GM19238 (cell line): ENCODE measurements around the gene NF1.
A peak's percentile ranks its signal among the peaks of the same experiment; 100 is the strongest.
"Not testable (repeated sequence)": the region's sequence is repeated elsewhere in the genome, so short reads cannot be mapped to it uniquely, and the experiment has no call there.

Experiments used
- DNase-seq: peaks from one replicate; pipeline ENCODE4 v3.0.0; 2011; ENCODE audit warnings: low spot score; ENCODE audit not compliant: insufficient read length

NF1 gene, protein sequence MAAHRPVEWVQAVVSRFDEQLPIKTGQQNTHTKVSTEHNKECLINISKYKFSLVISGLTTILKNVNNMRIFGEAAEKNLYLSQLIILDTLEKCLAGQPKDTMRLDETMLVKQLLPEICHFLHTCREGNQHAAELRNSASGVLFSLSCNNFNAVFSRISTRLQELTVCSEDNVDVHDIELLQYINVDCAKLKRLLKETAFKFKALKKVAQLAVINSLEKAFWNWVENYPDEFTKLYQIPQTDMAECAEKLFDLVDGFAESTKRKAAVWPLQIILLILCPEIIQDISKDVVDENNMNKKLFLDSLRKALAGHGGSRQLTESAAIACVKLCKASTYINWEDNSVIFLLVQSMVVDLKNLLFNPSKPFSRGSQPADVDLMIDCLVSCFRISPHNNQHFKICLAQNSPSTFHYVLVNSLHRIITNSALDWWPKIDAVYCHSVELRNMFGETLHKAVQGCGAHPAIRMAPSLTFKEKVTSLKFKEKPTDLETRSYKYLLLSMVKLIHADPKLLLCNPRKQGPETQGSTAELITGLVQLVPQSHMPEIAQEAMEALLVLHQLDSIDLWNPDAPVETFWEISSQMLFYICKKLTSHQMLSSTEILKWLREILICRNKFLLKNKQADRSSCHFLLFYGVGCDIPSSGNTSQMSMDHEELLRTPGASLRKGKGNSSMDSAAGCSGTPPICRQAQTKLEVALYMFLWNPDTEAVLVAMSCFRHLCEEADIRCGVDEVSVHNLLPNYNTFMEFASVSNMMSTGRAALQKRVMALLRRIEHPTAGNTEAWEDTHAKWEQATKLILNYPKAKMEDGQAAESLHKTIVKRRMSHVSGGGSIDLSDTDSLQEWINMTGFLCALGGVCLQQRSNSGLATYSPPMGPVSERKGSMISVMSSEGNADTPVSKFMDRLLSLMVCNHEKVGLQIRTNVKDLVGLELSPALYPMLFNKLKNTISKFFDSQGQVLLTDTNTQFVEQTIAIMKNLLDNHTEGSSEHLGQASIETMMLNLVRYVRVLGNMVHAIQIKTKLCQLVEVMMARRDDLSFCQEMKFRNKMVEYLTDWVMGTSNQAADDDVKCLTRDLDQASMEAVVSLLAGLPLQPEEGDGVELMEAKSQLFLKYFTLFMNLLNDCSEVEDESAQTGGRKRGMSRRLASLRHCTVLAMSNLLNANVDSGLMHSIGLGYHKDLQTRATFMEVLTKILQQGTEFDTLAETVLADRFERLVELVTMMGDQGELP (N-terminal part only)

DNA sequence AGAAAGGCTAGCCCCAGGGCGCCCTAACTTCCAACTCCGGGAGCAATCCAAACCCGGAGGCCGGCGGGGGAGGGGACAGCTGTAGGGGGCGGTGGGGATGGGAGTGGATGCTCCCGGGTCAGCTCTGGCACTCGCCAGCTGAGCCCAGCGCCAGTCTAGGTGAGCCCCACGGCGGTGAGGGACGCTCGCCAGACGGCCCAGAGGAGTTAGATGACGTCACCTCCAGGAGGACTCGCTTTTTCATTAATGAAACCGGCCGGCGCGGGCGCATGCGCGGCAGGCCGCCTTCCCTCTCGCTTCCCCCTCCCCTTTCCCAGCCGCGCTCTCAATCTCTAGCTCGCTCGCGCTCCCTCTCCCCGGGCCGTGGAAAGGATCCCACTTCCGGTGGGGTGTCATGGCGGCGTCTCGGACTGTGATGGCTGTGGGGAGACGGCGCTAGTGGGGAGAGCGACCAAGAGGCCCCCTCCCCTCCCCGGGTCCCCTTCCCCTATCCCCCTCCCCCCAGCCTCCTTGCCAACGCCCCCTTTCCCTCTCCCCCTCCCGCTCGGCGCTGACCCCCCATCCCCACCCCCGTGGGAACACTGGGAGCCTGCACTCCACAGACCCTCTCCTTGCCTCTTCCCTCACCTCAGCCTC lies at the start of gene NF1:
TSS of gene NF1 (plus strand) at position 378 of the 636 bp plus-strand sequence. CDS start 333 bp downstream, outside the sequence.
- peak; percentile 97 for DNase-seq

DNA sequence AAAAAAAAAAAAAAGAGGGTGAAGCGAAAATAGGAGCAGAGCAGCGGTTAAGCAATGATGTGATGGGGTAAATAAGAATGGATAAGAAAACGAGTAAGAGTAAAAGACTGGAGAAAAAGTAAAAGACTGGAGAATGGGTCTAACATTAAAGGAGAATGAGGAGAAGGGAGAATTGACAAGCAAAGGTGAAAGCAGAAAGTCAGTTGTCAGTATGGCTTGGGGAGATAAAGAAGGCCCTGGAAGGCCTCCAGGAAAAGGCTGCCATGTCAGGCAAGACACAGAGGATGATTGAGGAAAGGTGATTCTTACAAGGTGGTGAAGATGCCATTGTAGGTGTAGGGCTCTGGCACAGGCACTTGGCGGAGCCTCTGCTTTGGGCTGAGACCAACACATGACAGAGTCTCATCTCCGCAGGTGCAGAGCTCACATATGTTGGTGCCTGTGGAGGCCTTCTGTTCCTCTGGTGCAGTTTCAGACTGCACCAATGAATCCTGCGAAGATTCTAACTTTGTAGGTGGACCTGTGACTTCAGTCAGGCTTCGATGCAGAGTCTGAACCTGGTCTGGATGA lies 47.8 kb upstream of the NF1 start:
- not testable (repeated sequence) for DNase-seq

DNA sequence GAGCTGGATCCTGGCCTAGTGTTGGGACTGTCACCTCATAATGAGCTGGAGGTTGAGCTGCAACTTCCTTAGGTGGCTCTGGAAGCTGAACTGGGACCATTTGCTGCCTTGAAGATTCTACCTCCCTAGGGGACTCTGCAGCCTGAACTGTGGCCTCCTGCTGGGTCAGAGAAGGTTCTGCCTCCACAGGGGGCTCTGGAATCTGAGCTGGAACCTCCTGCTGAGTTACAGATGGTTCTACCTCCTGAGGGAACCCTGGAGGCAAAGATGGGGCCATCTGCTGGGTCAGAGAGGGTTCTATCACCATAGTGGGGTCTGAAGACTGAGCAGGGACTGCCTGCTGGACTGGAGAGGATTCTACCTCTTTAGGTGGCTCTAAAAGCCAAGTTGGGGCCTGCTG lies 46.6 kb upstream of the NF1 start:
- DNase-seq: no peak

DNA sequence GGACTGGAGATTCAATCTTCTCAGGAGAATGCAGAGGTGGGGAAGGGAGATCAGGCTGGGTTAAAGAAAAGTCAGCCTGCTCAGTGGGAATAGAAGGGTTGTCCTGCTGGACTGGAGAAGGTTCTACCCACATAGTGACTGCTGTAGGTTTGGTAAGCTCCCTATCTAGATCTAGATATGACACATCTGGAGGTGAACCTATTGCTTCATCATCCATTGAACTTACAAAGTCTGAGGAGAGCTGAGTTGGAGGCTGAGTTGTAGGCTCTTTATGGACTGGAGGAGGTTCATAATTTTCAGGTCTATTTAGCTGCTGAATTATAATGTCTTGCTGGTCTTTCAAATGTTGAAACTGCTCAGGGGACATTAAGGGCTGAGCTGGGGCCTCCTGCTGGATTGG lies 46.0 kb upstream of the NF1 start:
- no peak for DNase-seq

DNA sequence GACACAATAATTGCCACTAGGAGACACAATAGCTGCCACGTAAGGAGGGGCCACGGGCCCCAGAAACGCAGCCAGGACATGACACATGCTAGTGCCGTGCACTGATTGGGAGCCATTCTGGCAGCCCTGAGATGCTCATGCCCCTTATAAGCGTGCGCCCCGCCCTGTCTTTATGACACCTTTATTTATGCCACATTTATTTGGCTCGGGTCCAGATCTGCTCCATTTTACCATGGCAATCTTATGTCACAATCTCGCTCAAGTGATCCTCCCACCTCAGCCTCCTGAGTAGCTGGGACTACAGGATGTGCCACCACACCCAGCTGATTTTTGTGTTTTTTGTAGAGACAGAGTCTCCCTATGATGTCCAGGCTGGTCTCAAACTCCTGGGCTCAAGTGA lies 43.8 kb upstream of the NF1 start:
- DNase-seq: no peak

DNA sequence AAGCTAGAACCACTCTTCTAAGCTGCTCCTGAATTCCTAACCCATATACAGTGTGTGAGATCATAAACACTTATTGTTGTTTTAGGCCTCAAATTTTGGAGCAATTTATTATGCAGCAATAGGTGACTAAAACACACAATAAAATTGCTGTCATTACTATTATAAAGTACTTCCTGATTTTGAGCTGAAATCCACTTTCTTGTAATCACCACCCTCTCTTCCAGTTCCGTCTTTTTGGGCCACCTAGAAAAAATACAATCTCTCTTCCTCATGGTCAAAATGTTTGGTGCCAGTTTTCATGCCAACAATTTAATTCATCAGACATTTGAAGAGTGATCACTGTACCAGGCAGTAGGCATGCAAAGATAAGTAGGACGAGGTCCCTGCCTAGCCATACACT lies 43.3 kb upstream of the NF1 start:
- no peak for DNase-seq

DNA sequence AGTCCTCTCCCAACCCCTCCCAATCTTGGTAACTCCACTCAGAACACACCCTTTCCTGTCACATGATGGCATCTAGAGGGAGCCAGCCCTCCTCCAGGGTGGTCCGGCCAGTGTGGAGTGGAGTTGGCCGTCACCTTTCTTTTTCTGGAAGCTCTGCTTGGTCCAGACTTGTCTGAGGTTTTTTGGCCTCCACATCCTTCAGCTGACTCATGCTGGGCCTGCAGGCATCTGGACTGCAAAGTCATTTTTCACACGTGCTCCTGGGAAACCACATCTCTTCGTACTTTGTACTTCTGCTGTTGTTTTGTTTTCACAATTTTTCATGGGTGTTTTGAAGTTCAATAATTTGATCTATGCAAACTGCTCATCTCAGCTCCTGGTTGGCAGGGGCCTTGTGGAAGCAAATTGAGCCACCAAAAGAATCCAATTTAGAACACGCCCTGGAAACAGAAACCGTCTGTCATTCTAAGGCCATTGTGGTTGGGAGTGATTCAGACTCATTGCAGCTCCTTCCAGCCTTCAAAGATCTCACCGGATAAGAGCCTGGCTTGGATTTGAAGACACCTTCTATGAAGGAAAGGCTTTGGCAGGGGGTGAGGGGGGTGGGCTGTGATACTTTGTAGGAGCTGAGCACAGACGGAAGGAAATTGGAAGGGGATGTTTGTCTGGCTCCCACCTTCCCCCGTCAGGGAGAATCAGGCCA lies 42.4 kb upstream of the NF1 start:
- DNase-seq: no peak

DNA sequence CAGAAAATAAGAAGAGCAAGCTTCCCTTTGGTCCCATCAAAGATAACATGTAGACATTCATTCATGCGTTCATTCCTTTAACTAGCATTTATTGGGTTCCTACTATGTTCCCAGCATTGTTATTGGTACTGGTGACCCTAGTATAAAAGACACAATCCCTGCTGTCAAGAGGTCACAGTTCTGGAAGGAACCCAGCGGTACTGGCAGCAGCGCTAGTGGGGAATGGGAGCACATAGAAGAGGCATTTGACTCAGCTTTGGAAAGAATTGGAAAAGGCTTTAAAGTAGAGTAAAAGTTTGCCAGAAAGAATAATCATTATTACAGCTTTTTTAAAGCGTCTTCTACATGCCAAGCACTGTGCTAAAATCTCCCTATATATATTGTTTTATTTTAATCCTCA lies 41.7 kb upstream of the NF1 start:
- no peak for DNase-seq

DNA sequence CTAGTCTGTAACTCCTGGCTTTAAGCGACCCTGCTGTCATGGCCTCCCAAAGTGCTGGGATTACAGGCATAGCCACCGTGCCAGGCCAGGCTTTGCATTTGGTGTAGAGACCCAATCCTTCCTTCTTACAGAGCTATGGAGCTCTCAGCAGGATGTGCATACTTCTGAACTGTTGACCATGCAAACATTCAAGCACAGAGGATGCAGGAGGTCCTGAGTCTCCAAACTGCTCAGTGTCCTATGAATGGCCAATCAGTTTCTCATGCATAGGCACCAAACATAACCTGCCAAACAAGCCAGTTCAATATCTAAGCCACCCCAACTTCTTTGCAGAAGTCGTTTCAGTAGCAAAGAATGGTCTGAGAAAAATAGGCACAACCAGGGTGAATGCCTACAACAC lies 40.0 kb upstream of the NF1 start:
- DNase-seq: no peak

DNA sequence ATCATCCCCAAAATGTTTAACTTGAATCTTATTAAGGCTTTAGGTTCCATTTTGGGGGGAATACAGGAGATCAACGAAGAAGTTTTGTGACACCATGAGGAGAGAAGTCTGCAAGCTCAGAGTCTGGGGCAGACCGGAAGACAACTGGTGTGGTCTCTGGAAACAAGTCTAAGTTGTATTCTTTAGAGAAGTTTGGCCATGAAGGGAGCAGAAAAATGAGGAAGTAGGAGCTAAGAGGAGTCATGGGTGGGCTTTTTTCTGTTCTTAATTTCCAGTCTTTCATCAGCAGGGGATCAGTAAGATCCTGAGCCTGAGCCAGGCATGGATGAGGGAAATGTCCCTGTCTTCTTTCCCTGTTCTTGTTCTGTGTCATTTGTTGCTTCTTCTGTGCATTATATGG lies 35.8 kb upstream of the NF1 start:
- DNase-seq: no peak

DNA sequence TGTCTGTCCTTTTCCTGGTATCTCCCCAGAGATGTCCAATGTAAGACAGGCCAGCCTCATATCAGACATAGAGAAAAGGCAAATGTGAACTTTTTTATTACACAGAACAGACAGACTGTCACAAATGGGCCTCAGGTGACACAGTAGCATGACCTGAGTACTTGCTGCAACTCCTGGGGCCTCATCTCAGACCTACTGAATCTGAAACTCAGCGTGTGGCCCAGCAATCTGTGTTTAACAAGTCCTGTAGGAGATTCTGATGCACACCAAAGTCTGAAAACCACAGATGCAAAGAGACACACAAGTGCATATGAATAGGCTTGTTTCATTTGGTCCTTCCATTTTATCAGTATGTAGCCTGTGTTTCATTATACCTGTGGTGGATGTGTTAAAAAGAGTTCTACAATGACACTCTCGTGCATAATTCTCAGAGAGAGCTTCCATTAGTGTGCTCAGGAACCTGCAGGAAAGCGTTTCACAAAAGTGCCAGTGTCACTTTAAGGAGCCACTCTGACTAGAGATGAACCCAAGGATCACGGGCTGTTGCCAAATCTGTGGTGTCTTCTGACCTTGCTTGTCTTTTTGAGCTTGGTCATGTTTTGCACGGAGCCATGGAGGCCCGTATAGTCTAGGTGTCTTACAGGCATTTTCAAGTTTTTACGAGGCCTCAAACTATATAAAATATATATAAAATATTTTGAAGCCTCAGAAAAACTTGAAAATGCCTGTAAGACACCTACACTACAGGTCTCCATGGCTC lies 33.8 kb upstream of the NF1 start:
- DNase-seq: no peak

DNA sequence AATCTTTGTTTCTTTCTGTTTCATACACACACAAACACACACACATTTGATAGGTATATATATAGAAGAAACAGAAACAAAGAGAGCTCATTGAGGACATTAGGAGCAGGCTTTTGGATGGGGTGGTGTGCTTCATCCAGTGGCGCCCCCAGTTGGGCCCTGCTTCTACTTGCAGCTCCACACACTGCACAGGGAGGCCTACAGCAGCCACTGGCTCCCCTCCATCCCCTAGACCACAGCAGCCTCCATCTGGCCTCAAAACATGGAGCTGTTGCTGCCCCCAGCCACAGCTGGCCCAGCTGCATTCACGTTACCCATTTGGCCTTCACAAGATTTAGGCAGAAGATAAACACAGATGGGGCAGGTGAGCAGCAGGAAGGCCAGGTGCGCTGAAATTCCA lies 33.1 kb upstream of the NF1 start:
- no peak for DNase-seq

DNA sequence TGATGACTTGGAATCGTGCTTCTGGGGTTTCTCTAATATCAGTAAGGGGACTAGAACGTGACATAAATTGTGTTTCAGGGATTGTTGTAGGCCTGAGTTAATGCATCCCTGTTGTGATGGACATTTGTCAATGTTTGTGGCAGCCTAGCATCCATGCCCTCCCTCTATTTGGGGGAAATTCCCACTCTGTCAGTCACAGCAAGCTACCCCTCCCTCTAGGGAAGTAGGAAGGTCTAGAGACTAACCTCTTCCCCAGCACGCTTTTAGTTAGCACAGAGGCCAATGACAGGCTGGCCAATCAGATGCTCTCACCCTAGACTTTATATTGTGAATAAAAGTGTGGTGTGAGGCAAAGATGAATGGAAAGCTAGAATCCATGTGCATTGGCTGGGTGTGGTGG lies 32.4 kb upstream of the NF1 start:
- DNase-seq: no peak

DNA sequence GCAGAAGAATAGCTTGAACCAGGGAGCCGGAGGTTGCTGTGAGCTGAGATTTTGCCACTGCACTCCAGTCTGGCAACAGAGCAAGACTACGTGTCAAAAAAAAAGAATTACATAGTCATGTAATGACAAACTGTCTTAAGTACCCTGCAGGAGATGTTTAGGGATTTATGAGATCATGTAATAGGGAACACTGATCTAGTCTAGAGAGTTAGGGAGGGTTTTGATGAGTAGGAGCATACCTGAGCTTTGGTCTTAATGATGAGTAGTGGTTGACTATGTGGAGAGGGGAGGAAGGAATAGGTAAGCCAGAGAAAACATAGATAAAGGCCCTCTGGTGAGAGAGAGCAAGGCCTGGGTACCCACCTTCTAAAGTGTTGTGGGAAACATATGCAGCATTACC lies 30.1 kb upstream of the NF1 start:
- DNase-seq: no peak

DNA sequence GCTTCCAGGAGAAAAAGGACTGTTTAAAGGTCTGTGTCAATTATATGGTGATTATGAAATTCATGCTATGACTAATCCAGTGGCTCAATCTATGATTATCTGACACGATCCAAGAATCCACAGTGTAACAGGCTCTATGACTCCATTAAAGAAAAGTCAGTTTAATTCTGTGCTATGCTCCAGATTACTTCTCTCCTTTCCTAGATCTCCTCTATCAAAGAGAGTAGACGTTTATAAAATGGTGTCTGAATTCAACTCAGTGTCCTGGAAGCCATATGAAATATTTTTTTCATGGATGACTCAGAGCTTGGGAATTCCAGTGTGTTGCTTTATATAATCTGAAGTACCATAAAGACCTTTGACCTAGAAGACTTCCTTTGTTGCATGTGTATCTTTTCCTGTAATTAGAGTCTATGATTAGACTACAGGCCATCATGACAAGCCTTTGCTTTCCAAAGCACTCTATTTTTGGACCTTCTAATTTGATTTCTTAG lies 27.0 kb upstream of the NF1 start:
- no peak for DNase-seq

DNA sequence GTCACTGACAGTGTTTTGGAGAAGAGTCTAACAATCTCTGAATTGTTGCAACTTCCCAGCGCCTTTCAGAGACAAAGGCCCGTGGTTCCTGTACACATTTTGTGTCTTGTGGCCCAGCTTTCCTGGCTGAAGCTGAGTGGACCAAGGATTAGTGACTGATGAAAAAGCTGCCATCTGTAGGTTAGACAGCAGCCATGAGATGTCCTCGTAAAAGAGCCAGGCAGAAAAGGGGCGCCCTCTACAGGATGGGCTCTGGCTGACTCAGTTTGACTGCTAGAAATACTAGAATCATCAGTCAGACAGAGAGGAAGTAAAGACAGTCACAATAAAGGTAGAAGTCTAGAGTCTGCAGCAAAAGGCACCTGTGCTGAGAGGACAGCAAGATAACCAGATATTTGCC lies 26.5 kb upstream of the NF1 start:
- no peak for DNase-seq

DNA sequence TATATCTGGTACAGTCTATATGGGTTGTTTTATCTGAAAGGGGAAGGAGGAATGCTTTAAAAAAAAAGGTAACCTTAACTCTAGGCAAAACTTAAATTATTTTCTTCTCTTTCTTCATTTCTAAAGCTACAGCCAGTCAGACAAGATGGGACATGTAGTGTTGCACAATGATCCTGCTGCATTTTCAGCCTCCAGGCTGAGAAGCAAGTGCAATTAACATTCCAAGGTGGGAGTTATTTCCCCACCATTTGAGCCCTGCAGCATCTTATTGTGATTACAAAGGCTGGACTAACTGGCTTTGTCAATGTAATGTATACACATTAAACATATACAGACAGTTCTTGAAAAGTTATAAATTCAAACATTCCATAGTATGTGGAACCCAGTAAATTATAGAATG lies 22.6 kb upstream of the NF1 start:
- no peak for DNase-seq

DNA sequence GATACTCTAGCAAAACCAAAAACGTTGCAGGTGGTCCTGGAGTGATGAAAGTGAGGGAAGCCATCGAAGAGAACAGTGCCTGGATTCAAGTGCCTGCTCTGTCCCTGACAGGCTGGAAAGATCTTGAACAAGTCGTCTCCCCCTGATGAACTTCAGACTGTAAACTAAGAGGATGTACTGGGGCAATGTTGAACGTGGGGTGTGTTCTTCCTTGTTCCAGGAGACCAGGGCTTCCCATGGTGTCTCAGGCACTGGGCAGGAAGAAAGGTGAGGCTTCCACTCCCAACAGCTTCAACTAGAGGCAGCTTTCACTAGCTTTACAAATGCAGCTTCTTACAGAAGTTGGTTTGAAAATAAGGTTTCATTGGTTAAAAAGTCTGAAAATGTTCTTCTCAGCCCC lies 21.4 kb upstream of the NF1 start:
- no peak for DNase-seq

DNA sequence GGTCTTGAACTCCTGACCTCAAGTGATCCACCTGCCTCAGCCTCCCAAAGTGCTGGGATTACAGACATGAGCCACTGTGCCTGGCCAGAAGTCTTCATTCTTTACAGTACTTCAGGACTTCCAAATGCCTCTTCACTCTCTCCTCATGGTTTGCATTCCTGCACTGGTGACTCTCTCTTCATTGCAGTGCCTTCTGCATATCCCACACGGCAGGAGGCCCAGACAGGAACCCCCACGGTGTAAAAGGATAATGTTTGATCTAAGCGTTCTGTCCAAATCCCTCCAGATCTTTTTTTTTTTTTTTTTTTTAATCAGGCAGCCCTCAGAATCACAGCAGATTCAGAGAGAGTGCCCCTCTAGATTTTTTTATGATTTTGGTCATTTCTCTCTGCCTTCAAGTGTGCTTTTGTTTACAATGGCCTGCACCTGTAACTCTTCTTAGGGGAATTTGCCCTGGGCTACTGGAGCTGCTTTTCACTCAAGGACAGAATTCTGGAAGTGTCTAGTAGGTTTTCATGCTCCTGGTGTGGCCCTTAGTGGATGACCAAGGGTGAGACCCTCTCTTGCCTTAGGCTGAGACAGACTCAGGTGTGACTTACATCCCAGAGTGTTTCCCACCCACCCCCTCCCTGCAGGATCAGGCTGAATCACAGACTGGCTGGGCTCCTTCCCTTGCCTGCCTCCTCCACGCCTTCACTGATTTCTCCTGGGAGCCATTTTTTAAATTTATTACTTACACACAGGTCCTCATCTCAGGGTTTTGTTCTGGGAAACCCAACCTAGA lies 19.8 kb upstream of the NF1 start:
- no peak for DNase-seq
